Measurements from ENCODE around the gene HSD17B14.
"Not testable (repeated sequence)": the region's sequence is repeated elsewhere in the genome, so short reads cannot be mapped to it uniquely, and the experiment has no call there.

Gene HSD17B14

GRCh38 chr19:48796298-48797083 is 39.8 kb downstream of the HSD17B14 start:
- no peak for DNase-seq

GRCh38 chr19:48795685-48796070 is 40.6 kb downstream of the HSD17B14 start:
- no peak for DNase-seq

- DNase-seq: peak; percentile 60 to 84
These were observed 41.1 kb downstream of the HSD17B14 start for GRCh38 chr19:48795055-48795684.

GRCh38 chr19:48794291-48794690 is 42.0 kb downstream of the HSD17B14 start:
- no peak for DNase-seq

GRCh38 chr19:48793271-48793670 is 43.0 kb downstream of the HSD17B14 start:
- DNase-seq: no peak

- DNase-seq: not testable (repeated sequence)
These were observed 49.0 kb downstream of the HSD17B14 start for GRCh38 chr19:48787331-48787730.

- DNase-seq: not testable (repeated sequence)
These were observed 49.9 kb downstream of the HSD17B14 start for GRCh38 chr19:48786422-48786821.

GRCh38 chr19:48784527-48784926 is 51.8 kb downstream of the HSD17B14 start:
- no peak for DNase-seq

GRCh38 chr19:48780631-48781391 is 55.5 kb downstream of the HSD17B14 start:
- DNase-seq: no peak

- DNase-seq: no peak
These were observed 56.7 kb downstream of the HSD17B14 start for GRCh38 chr19:48779636-48780035.

- DNase-seq: no peak
These were observed 58.6 kb downstream of the HSD17B14 start for GRCh38 chr19:48777720-48778119.

GRCh38 chr19:48777139-48777538 is 59.2 kb downstream of the HSD17B14 start:
- DNase-seq: no peak

- no peak for DNase-seq
These were observed 63.8 kb downstream of the HSD17B14 start for GRCh38 chr19:48772503-48772953.

GRCh38 chr19:48770734-48771472 is 65.4 kb downstream of the HSD17B14 start:
- no peak for DNase-seq

- DNase-seq: no peak
These were observed 66.0 kb downstream of the HSD17B14 start for GRCh38 chr19:48770266-48770665.

- no peak for DNase-seq
These were observed 67.1 kb downstream of the HSD17B14 start for GRCh38 chr19:48768994-48769713.

- DNase-seq: not testable (repeated sequence)
These were observed 68.0 kb downstream of the HSD17B14 start for GRCh38 chr19:48768171-48768753.

GRCh38 chr19:48765816-48766215 is 70.5 kb downstream of the HSD17B14 start:
- not testable (repeated sequence) for DNase-seq
